Kidney capillary endothelial cell (primary cell): ENCODE data around the gene CTNNA3.

ENCODE experiments used
- DNase-seq: peaks from one replicate; pipeline ENCODE4 v3.0.0-alpha.2; 2018; ENCODE audit warnings: low spot score

CTNNA3 gene

GRCh38 chr10:66860376-66860945, 835.5 kb downstream of the CTNNA3 start:
- DNase-seq = no peak

DNA sequence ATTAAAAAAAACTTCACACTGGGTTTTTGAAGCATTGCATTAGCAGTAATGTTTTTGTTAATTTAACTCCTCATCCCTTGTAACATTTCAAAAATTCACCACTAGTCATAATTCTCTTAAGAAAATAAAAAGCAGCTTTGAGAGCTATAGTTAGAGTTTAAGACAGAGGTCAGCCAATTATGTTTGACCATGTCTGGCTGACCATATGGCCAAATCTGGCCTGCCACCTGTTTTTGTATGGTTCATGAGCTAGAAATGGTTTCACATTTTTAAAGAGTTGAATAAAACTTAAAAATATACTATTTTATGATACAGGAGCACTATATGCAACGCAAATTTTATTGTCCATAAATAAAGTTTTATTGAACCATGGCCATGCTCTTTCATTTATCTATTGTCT, 843.2 kb downstream of the CTNNA3 start:
- DNase-seq = no peak

DNA sequence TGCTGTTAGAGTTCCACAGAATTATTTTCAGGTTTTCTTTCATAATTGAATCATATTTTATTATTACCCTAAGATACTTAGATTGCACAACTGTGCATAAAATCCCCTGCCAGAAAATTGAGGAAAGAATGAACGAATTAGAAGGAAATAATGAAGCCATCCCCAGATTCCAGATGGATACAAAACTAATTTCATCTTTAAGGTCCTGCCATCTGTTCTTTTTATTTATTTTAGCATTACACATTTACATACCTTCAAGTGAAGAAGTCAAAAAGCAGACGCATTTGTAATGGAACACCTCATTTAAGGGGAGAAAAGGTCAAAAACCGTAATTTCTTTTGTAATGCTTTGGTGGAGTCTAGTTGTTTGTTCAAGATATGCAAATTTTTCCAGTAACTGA, 847.1 kb downstream of the CTNNA3 start:
- no peak for DNase-seq

DNA sequence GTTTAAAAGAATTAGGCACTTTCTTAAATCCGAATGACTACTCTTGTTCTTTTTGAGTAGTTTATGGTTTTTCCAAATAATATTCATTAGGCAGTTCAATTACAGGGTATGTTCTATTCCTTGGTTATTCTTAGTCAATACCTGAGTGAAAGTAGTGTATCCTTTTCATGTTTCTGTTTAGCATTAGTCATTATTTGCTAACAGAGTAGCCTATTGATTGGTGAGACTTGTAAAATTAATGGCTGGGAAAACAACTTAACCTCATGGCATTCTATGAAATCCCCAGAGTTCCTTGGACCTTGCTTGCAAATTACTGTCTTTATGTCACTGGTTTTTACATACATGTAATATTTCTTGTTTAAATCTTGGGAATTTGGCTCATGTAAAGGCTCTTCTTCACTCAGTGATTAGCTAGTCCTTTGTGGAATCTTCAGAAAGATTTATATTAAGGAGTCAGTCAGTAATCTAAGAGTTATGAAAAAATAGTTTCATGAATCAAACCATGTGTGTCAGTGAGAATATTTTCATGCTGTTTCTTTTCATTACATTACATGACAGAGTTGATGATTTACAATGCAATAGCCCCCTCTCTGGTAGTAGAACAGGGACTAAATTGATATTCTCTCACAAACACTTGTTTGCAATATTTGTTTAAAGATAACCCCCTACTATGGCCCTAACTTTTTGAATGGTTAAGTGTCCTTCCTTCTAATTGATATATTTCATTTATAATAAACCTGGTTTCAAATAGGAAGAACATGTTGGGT, 851.6 kb downstream of the CTNNA3 start:
- no peak for DNase-seq

GRCh38 chr10:66843396-66843795, 852.6 kb downstream of the CTNNA3 start:
- no peak for DNase-seq

- DNase-seq = no peak
These were observed 853.1 kb downstream of the CTNNA3 start for GRCh38 chr10:66842867-66843266.

DNA sequence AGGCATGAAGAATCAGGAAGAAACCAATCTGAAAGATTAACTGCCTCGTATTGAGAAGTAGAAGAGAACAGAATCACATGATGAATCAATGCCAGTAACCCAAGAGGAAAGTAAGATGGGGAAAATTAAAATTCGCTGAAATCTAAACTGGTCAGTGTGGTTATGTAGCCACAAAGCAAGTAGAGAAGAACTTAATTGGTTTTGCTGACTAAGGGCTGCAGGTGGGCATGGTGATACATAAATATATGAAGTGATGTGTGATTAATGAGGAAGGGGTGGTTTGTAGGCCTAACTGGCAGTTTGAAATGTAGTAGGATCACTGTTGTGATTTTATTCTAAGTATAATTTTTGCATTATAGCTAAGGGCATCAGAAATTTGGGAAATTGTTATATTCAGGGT, 853.6 kb downstream of the CTNNA3 start:
- no peak for DNase-seq

- DNase-seq = no peak
These were observed 857.3 kb downstream of the CTNNA3 start for GRCh38 chr10:66838656-66839055.

- no peak for DNase-seq
These were observed 858.0 kb downstream of the CTNNA3 start for GRCh38 chr10:66837990-66838389.

DNA sequence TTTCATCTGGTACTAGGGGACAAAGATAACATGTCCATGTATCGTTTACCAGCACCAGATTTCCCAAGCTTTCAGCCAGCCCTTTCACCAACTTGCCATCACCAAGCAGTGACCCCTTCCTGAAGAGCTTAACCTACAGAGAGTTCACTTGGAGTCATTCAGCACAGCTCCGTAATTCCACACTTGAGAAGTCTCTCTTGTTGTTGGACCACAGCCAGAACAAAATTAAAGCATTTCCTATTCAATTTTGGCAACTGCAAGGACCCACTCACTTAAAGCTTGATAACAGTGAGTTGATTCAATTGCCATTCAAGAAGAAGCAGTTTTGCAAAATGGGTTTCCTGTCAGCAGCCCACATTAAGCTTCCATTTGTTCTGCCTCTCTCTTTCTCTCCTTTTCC, 858.7 kb downstream of the CTNNA3 start:
- no peak for DNase-seq

GRCh38 chr10:66836771-66837170, 859.2 kb downstream of the CTNNA3 start:
- DNase-seq = no peak

GRCh38 chr10:66836057-66836456, 859.9 kb downstream of the CTNNA3 start:
- peak; percentile 15 for DNase-seq

- no peak for DNase-seq
These were observed 860.6 kb downstream of the CTNNA3 start for GRCh38 chr10:66835400-66835799.

GRCh38 chr10:66834802-66835201, 861.2 kb downstream of the CTNNA3 start:
- DNase-seq = no peak

DNA sequence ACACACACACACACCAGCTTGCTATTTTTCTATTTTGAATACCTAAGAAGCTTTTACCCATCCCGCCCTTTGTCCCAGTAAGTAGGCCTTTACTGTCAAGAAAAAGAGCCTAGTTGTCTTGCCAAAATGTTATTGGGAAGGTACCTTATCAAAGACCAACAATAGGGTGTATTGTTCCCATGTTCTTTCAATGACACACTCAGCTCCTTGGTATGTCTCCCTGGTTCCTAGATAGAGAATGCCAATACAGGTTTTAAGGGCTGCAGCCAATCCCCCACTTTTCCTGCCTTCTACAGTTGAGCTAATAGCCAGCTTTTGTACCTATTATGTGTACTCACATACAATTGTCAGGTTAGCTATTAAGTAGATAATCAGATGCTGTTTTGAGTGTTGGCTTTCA, 862.1 kb downstream of the CTNNA3 start:
- no peak for DNase-seq

DNA sequence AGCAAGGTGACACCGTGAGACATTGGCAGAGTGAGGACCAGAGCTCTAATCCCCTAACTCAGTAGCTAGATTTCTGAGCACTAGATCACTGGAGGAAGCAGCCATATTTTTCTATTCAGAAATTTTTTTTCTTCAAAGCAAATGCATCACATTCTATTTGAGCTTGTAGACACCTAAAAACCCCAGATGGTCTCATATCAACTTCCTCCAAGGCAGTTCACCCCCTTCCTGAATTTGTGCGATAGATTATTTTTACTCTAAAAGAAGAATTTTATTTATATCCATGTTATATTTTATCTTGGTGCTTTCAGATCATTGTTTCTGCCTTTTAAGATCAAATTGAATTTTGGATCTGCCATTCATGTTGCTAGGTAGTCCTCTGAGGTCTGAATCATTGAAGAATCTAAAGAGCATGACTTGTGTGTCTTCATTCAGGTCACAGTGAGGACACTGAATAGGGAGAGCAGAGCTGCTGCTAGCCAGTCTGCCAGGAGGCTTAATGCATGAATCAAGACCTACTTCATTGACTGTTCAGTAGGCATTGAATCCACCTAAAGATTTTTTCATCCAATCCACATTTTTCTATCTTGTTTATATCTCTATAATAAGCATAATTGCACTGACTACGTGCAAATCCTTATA, 863.1 kb downstream of the CTNNA3 start:
- DNase-seq = no peak

DNA sequence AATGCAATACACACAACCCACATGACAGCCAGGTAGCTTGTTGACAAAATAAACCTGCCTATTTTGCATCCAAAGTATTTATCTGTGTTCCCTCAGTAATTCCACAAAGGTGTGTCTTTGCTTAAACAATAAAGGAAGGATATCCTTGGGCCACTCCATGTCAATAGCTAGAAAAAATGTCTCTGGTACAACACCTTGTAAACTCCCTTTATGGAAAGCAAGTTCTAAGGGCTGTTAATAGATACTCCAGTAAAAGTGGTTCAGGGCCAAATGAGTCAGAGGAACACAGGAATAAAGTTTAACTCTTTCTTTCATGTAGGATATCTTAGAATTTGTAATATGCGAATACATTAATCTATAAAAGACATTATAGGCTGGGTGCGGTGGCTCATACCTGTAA, 867.0 kb downstream of the CTNNA3 start:
- DNase-seq = no peak

GRCh38 chr10:66827353-66827752, 868.6 kb downstream of the CTNNA3 start:
- peak; percentile 1 for DNase-seq

DNA sequence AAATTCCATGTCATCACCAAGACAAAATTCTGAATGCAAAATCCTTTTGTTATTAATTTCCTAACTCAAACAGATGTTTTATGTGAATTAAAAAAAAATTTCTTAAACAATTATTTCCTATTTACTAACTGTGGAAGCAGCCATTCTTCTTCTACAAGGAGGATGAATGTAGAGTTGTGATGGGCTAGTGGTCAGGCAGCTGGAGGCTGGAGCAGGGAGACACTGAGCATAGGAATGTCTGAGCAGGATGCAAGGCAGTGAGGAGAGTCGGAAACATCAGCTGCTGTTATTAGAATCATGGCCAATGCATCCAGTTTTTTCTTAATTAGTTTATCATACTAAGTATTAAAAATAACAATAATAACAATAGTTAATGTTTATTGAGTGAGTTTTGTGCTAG, 872.7 kb downstream of the CTNNA3 start:
- no peak for DNase-seq

- DNase-seq = no peak
These were observed 873.2 kb downstream of the CTNNA3 start for GRCh38 chr10:66822801-66823200.

GRCh38 chr10:66819691-66820090, 876.3 kb downstream of the CTNNA3 start:
- DNase-seq = no peak

DNA sequence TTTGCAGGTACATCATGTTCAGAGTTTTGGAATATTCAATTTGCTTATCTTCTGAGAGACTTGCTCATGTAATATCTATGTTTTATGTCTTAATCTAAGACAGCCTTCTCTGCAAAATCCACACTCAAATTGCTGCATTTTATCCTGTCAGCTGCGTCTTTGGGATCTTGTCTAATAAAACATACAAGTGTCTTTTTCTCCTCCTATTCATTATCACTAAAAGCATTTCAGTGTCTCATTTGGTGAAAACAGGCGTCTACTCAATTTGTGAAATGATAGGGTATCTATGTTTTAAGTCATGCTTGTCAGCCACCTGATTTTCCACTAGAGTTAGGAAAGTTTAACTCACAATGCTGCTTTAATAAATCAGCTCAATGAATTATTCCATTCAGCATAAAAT, 882.9 kb downstream of the CTNNA3 start:
- no peak for DNase-seq

GRCh38 chr10:66811211-66811610, 884.8 kb downstream of the CTNNA3 start:
- DNase-seq = no peak

DNA sequence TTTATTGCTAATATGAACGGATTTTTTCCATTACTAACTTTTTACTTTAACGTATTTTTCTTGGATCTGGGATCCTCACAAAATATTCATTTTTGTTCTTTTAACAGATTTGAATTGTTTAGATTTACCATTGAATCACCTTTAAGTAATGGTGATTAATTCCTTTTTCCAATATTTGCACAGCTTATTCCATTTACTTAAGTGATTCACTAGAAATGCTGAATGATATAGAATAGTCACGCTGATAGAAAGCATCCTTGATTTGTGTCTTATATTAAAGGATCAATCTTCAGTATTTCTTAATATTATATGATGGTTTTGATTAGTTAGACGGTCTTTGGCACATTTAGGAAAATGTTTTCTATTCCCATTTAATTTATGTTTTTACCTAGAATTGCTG, 886.6 kb downstream of the CTNNA3 start:
- DNase-seq = no peak
